HepG2 (cell line): ENCODE data around the gene ARFGAP1. TPM values are rescaled to one million over a fixed set of nuclear protein-coding genes. Genes with fewer than 3 reads are reported as not detected.

Experiments
- FOXP4 ChIP-seq: sonication (generic); formaldehyde crosslinking; IDR thresholded peaks from 2 replicates; pipeline ENCODE4 v1.4.0; 2020; ENCODE audit warnings: missing genetic modification reagents
- HDAC2 ChIP-seq: sonication (generic); formaldehyde crosslinking; IDR thresholded peaks from 2 replicates; pipeline ENCODE4 v1.4.0; 2020; ENCODE audit warnings: missing genetic modification reagents
- HIVEP1 ChIP-seq: sonication (generic); formaldehyde crosslinking; IDR thresholded peaks from 2 replicates; pipeline ENCODE4 v1.4.0; 2020; ENCODE audit warnings: mild to moderate bottlenecking, missing genetic modification reagents
- HNF1A ChIP-seq, 2 experiments: sonication (generic) in 1 of 2; formaldehyde crosslinking in 1 of 2; IDR thresholded peaks; 2 replicates each; pipeline versions ENCODE4 v1.4.0 to v1.6.1; 2016 to 2020; ENCODE audit warnings: borderline replicate concordance in 1 of 2, low read depth in 1 of 2, mild to moderate bottlenecking in 1 of 2, missing genetic modification reagents in 1 of 2
- MAZ ChIP-seq, 2 experiments: sonication (generic) in 1 of 2; formaldehyde crosslinking in 1 of 2; IDR thresholded peaks; 2 replicates each; pipeline versions ENCODE4 v1.5.0 to v1.6.1; 2012 to 2020; ENCODE audit warnings: low read depth in 2 of 2, mild to moderate bottlenecking in 2 of 2, borderline replicate concordance in 1 of 2, improper control_type of control experiment in 1 of 2, low read length in 1 of 2, missing genetic modification reagents in 1 of 2, moderate library complexity in 1 of 2
- NBN ChIP-seq: fragments of 450-650 bp; conservative IDR thresholded peaks from 2 replicates; pipeline ENCODE4 v1.6.1; 2017
- NR2F2 ChIP-seq: IDR thresholded peaks from 2 replicates; pipeline ENCODE4 v1.6.1; 2012; ENCODE audit warnings: low read depth, inconsistent platforms, borderline replicate concordance
- PITX1 ChIP-seq: sonication (generic); formaldehyde crosslinking; IDR thresholded peaks from 2 replicates; pipeline ENCODE4 v1.5.1; 2020; ENCODE audit warnings: mild to moderate bottlenecking, missing genetic modification reagents
- RBFOX2 ChIP-seq: fragments of 200-400 bp; formaldehyde crosslinking; IDR thresholded peaks from 2 replicates; pipeline ENCODE4 v1.6.1; 2017; ENCODE audit warnings: low read depth, mild to moderate bottlenecking, low read length
- RFX5 ChIP-seq: IDR thresholded peaks from 2 replicates; pipeline ENCODE4 v1.6.1; 2011; ENCODE audit warnings: low read depth, low read length, improper control_type of control experiment
- SMARCE1 ChIP-seq: fragments of 450-650 bp; IDR thresholded peaks from 2 replicates; pipeline ENCODE4 v1.6.1; 2017; ENCODE audit warnings: borderline replicate concordance
- SMC3 ChIP-seq: IDR thresholded peaks from 2 replicates; pipeline ENCODE4 v1.6.1; 2011; ENCODE audit warnings: low read length, improper control_type of control experiment
- YEATS2 ChIP-seq: sonication (generic); formaldehyde crosslinking; IDR thresholded peaks from 2 replicates; pipeline ENCODE4 v1.4.0; 2020; ENCODE audit warnings: missing genetic modification reagents, borderline replicate concordance
- ZBTB7A ChIP-seq: sonication (generic); formaldehyde crosslinking; IDR thresholded peaks from 2 replicates; pipeline ENCODE4 v1.8.0; 2022; ENCODE audit warnings: mild to moderate bottlenecking, missing genetic modification reagents
- ZIK1 ChIP-seq: sonication (generic); formaldehyde crosslinking; IDR thresholded peaks from 2 replicates; pipeline ENCODE4 v1.5.0; 2020; ENCODE audit warnings: mild to moderate bottlenecking, low read depth, missing genetic modification reagents, borderline replicate concordance
- ZNF256 ChIP-seq: sonication (generic); formaldehyde crosslinking; conservative IDR thresholded peaks from 2 replicates; pipeline ENCODE4 v1.4.0; 2020; ENCODE audit warnings: missing genetic modification reagents
- ZNF501 ChIP-seq: sonication (generic); formaldehyde crosslinking; IDR thresholded peaks from 2 replicates; pipeline ENCODE4 v1.5.1; 2020; ENCODE audit warnings: mild to moderate bottlenecking, moderate library complexity, missing genetic modification reagents
- ZNF619 ChIP-seq: sonication (generic); formaldehyde crosslinking; IDR thresholded peaks from 2 replicates; pipeline ENCODE4 v1.4.0; 2020; ENCODE audit warnings: mild to moderate bottlenecking, missing genetic modification reagents
- ZNF766 ChIP-seq: sonication (generic); formaldehyde crosslinking; IDR thresholded peaks from 2 replicates; pipeline ENCODE4 v1.5.0; 2020; ENCODE audit warnings: missing genetic modification reagents, borderline replicate concordance
- polyA plus RNA-seq, 8 experiments: library from polyadenylated mRNA; depleted of rRNA in 3 of 8; stranded (reverse) in 7 of 8; unstranded in 1 of 8; fragments of >200 nt; fragmentation: Illumina TruSeq in 4 of 8; extraction: Trizol in 4 of 8; gene quantifications; 2 replicates each; pipeline versions ENCODE4 v1.2.1 to v1.2.3, GENCODE V29; 2011 to 2016; ENCODE audit warnings: low read depth in 4 of 8, missing spikeins in 1 of 8, mixed read lengths in 1 of 8; ENCODE audit not compliant: insufficient read depth in 1 of 8
- total RNA-seq, 5 experiments: library from RNA; depleted of rRNA; stranded (reverse); fragments of >200 nt; fragmentation: Illumina TruSeq; extraction: Trizol; gene quantifications; 2 replicates each; pipeline ENCODE4 v1.2.3, GENCODE V29; 2016; ENCODE audit warnings: low read depth in 1 of 5
- TF ChIP-seq, protein P1 (sequence below): IDR thresholded peaks from 2 replicates; pipeline ENCODE4 v1.6.1; 2016; ENCODE audit warnings: low read depth, control low read depth

The ARFGAP1 gene
- total and polyA plus RNA-seq, 2 of the 13 experiments (the other 11 are each of a cell fraction or from before 2014, with no cell fraction given), result 132 TPM

- TF ChIP-seq FOXP4 (CRISPR knock-in tag), result 0 out of 2 replicates have a peak, but pooled peaks have one; percentile 4
- TF ChIP-seq NBN, result no peak
- no peak for TF ChIP-seq MAZ (IDR thresholded peaks at IDR 0.05; ENCODE audit: borderline replicate concordance, low read depth, low read length)
- peak; percentile 62; the same call in 1 of the 2 replicates for TF ChIP-seq MAZ (CRISPR knock-in tag; IDR thresholded peaks at IDR 0.05; ENCODE audit: low read depth)
- TF ChIP-seq PITX1 (CRISPR knock-in tag), result 0 out of 2 replicates have a peak, but pooled peaks have one; percentile 6
- TF ChIP-seq NR2F2, result 0 out of 2 replicates have a peak, but pooled peaks have one; percentile 41
- peak; percentile 27; the same call in 1 of the 2 replicates for TF ChIP-seq ZBTB7A
- peak; percentile 55; the same call in 1 of the 2 replicates for TF ChIP-seq HDAC2 (CRISPR knock-in tag)
- 0 out of 2 replicates have a peak, but pooled peaks have one; percentile 21 for TF ChIP-seq ZNF766
- peak; percentile 40; the same call in 1 of the 2 replicates for TF ChIP-seq ZNF619 (CRISPR knock-in tag)
- no peak for TF ChIP-seq RBFOX2
- no peak for TF ChIP-seq HNF1A (IDR thresholded peaks at IDR 0.05; ENCODE audit: low read depth)
- TF ChIP-seq HNF1A (CRISPR knock-in tag; IDR thresholded peaks at IDR 0.05; ENCODE audit: borderline replicate concordance), result no peak
- TF ChIP-seq SMC3, result no peak
- TF ChIP-seq, protein P1, sequence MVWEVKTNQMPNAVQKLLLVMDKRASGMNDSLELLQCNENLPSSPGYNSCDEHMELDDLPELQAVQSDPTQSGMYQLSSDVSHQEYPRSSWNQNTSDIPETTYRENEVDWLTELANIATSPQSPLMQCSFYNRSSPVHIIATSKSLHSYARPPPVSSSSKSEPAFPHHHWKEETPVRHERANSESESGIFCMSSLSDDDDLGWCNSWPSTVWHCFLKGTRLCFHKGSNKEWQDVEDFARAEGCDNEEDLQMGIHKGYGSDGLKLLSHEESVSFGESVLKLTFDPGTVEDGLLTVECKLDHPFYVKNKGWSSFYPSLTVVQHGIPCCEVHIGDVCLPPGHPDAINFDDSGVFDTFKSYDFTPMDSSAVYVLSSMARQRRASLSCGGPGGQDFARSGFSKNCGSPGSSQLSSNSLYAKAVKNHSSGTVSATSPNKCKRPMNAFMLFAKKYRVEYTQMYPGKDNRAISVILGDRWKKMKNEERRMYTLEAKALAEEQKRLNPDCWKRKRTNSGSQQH (CRISPR knock-in tag), result no peak
- peak; percentile 47; the same call in 1 of the 2 replicates for TF ChIP-seq ZNF501 (CRISPR knock-in tag)
- 0 out of 2 replicates have a peak, but pooled peaks have one; percentile 23 for TF ChIP-seq YEATS2 (CRISPR knock-in tag)
- no peak for TF ChIP-seq SMARCE1
- no peak for TF ChIP-seq ZNF256
- 0 out of 2 replicates have a peak, but pooled peaks have one; percentile 59 for TF ChIP-seq HIVEP1 (CRISPR knock-in tag)
- no peak for TF ChIP-seq RFX5
- TF ChIP-seq ZIK1 (CRISPR knock-in tag), result 0 out of 2 replicates have a peak, but pooled peaks have one; percentile 24
Observed at GRCh38 chr20:63235399-63235983, 37.1 kb upstream of the ARFGAP1 start, which contains the start of gene BIRC7 (continued).
